Heart left ventricle (tissue), 13 donors: Measurements from ENCODE around the gene PCSK6.

Source experiments
- POLR2A ChIP-seq, 2 donors: fragments of 450-650 bp; IDR thresholded peaks; one replicate each; pipeline ENCODE4 v1.6.1; 2017; ENCODE audit warnings: antibody characterized with exemption in 2 of 2, mild to moderate bottlenecking in 2 of 2, moderate library complexity in 2 of 2
- TF ChIP-seq, protein P1 (sequence below), 12 donors: fragments of 200-600 bp; sonication (generic) in 4 of 12; IDR thresholded peaks; one replicate each; pipeline versions ENCODE4 v1.5.0 to v1.8.0; 2018 to 2022; ENCODE audit warnings: antibody characterized with exemption in 12 of 12, mild to moderate bottlenecking in 5 of 12
- donor health status: ischemic (EF 13 %, LVEDD 7.1; RV severe dilation, severe dysfunction).
- donor health status: DM: no; HTN: yes; CAD: no.
- donor health status: DM: no; HTN: no; CAD: no.
- donor health status: ischemic (EF 25% LVEDD 6.9; RV normal size, moderate dysfunction).
- donor health status: ischemic (EF 25% LVEDD 5.7; RV mildly dilated, moderate dysfunction).
- donor health status: ischemic (EF 35%, LVEDD 5.7; RV mildly dilated, moderate dysfunction).
- donor health status: nonischemic (EF 11% LVEDD 7.7; RV severe dilation, severe dysfunction).
- donor health status: DM: yes; HTN: yes; CAD: no.
- donor health status: PGD.
- donor health status: ischemic (EF 29% LVEDD 5.4; RV normal size, mild dysfunction).
- donor health status: nonischemic (EF 23%, LVEDD 6.1; RV moderate dilation, normal function).

DNA sequence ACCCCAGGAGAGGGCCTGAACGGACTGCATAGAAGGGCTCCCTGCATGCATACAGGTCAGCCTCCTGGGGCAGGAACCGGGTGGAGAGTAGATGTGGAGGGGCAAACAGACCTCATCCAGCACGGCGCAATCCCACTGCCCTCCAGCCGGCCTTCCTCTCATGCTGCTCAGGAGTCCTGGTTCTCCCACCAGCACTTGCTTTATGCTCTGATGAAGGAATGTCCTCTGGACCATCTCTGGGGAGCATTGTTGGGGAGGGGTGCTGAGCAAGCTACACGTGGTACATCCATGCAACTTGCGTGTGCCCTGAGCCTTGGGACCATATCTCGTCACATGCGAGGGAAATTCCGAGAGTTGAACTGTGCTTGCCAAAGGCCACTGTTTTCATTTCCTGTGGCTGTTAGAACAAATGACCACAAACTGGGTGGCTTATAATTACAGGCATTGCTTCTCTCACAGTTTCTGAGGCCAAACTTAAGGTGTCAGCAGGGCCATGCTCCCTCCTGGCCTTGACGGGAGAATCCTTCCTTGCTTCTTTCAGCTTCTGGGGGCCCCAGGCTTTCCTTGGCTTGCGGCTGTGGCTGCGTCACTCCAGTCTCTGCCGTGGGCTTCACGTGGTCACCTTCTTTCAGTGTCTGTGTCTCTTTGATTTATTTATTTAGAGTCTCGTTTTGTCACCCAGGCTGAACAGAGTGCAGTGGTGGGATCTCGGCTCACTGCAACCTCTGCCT, 224.4 kb downstream of the PCSK6 start:
- TF ChIP-seq POLR2A (IDR thresholded peaks at IDR 0.05), result no peak
- TF ChIP-seq, protein P1, sequence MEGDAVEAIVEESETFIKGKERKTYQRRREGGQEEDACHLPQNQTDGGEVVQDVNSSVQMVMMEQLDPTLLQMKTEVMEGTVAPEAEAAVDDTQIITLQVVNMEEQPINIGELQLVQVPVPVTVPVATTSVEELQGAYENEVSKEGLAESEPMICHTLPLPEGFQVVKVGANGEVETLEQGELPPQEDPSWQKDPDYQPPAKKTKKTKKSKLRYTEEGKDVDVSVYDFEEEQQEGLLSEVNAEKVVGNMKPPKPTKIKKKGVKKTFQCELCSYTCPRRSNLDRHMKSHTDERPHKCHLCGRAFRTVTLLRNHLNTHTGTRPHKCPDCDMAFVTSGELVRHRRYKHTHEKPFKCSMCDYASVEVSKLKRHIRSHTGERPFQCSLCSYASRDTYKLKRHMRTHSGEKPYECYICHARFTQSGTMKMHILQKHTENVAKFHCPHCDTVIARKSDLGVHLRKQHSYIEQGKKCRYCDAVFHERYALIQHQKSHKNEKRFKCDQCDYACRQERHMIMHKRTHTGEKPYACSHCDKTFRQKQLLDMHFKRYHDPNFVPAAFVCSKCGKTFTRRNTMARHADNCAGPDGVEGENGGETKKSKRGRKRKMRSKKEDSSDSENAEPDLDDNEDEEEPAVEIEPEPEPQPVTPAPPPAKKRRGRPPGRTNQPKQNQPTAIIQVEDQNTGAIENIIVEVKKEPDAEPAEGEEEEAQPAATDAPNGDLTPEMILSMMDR (IDR thresholded peaks at IDR 0.05), result no peak
